ENCODE data around the gene PARVG. TPM values are rescaled to one million over a fixed set of nuclear protein-coding genes. Genes with fewer than 3 reads are reported as not detected.

PARVG gene
- total RNA-seq, 1 experiment from 2014 or later: 1.3 TPM

DNA sequence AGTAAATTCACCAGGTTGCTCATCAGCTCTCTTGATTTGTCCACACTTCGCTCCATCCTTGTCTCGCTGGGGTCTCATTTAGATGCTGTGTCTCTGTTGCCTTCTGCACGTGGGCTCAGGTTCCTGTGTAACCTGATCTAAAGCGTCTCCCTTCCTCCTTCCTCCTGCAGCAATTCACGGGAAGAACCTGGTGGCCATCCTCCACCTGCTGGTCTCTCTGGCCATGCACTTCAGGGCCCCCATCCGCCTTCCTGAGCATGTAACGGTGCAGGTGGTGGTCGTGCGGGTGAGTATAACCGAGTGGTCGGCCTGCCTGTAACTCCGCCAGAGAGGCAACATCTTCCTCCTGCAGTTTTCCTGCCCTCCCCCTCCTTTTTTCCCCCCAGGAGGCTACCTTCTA, 48.0 kb upstream of the PARVG start:
- Histone ChIP-seq H3K56ac (ENCODE audit: insufficient read length, low read depth, low read length) (no peak overlapping the region), H3K27ac (ENCODE audit: insufficient read length, low read depth, low read length) (no peak overlapping the region), H3K14ac (ENCODE audit: insufficient read depth, low read length) (peak overlapping the region; percentile 71), H2BK15ac (ENCODE audit: low read depth, low read length) (no peak overlapping the region), H3K4me1 (ENCODE audit: insufficient read depth, low read length) (peaks cover 3% of the 10 kb centered on the region), H3T11ph (ENCODE audit: low read length) (no peak overlapping the region), H2BK5ac (ENCODE audit: insufficient read length, low read length) (no peak overlapping the region), H3K23ac (ENCODE audit: insufficient read length, low read depth, low read length) (no peak overlapping the region), H2BK20ac (ENCODE audit: low read depth, low read length, poor library complexity, severe bottlenecking) (no peak overlapping the region), H3K27me3 (ENCODE audit: insufficient read depth, low read length) (no peaks in the 10 kb centered on the region), H2BK120ac (ENCODE audit: low read depth, low read length, poor library complexity, severe bottlenecking) (no peak overlapping the region), H3K9ac (ENCODE audit: extremely low read depth, insufficient read length, low read length) (no peak overlapping the region), H3K4me2 (ENCODE audit: insufficient read depth, insufficient read length, low read length) (no peak overlapping the region), H2AK5ac (ENCODE audit: insufficient read length, low read length) (no peak overlapping the region), H4K91ac (ENCODE audit: insufficient read length, low read depth, low read length) (no peak overlapping the region), H2BK12ac (ENCODE audit: insufficient read length, low read depth, low read length) (no peak overlapping the region), H3K23me2 (ENCODE audit: insufficient read length, low read depth, low read length, poor library complexity, severe bottlenecking) (no peaks in the 10 kb centered on the region), H3K79me2 (ENCODE audit: insufficient read depth, low read length) (no peaks in the 10 kb centered on the region), H4K8ac (replicated peaks; ENCODE audit: insufficient read length, low read depth, low read length) (no peak overlapping the region), H3K79me1 (ENCODE audit: insufficient read depth, low read depth, low read length, poor library complexity, severe bottlenecking) (no peaks in the 10 kb centered on the region), H3K4ac (ENCODE audit: low read depth, low read length) (no peak overlapping the region), H2AFZ (ENCODE audit: low read length) (no peak overlapping the region), H4K5ac (ENCODE audit: insufficient read length, low read depth, low read length) (no peak overlapping the region), H3K9me3 (ENCODE audit: control insufficient read depth, low read depth, low read length) (peaks cover 19% of the 10 kb centered on the region), H4K20me1 (ENCODE audit: control insufficient read depth, insufficient read depth, insufficient read length) (no peaks in the 10 kb centered on the region), H3K18ac (ENCODE audit: insufficient read length, low read depth, low read length) (no peak overlapping the region)
- DNase-seq: peak; percentile 63
- Mint-ChIP-seq H3K27ac (no peak overlapping the region), H3K36me3 (ENCODE audit: insufficient read depth in 1 of 3, low read depth in 3 of 3) (peaks cover 15 to 23% (median 22%) of the 10 kb centered on the region in 3 experiments), H3K27me3 (ENCODE audit: low read depth) (no peaks in the 10 kb centered on the region; the same call in none of the 2 replicates), H3K4me1 (peaks cover 20 to 28% of the 10 kb centered on the region in 2 experiments), H3K4me3 (no peak overlapping the region; a peak in 1 of 5 replicates), H3K9me3 (peaks cover 21% of the 10 kb centered on the region in 2 experiments)
- no CpG with 5 or more reads among the region's 12 CpGs for WGBS (ENCODE audit: extremely low coverage, insufficient read length, low lambda C conversion rate)
- TF ChIP-seq CTCF (conservative IDR thresholded peaks at IDR 0.05): peak; percentile 45; the same call in 2 of the 3 replicates

Measured in H9 (cell line).